GM11168 (cell line): ENCODE results near the gene ZNF692.

Experiments used
- in situ Hi-C: fragments of 300-500 bp; cut with MboI; formaldehyde crosslinking; loops from one replicate; pipeline ENCODE4 v1.12.0; 2022; ENCODE audit warnings: low sequenced_read_pairs; ENCODE audit not compliant: unreplicated experiment

The ZNF692 gene

GRCh38 chr1:248828845-248829244, 30.0 kb downstream of the ZNF692 start:
- in situ Hi-C loops, result no loop called here

- in situ Hi-C loops, result no loop called here
Observed at GRCh38 chr1:248825909-248826760, 32.8 kb downstream of the ZNF692 start, which contains the start of gene SH3BP5L. SH3BP5L (minus strand) TSS chr1:248825915; CDS start chr1:248824935, 980 bp downstream.

- in situ Hi-C loops, result no loop called here
Observed at GRCh38 chr1:248825573-248825908, 33.3 kb downstream of the ZNF692 start.

- in situ Hi-C loops, result no loop called here
Observed at GRCh38 chr1:248825136-248825535, 33.7 kb downstream of the ZNF692 start.

GRCh38 chr1:248824701-248825100, 34.2 kb downstream of the ZNF692 start:
- in situ Hi-C loops, result no loop called here

GRCh38 chr1:248824301-248824700, 34.6 kb downstream of the ZNF692 start:
- in situ Hi-C loops, result no loop called here

- in situ Hi-C loops, result no loop called here
Observed at GRCh38 chr1:248823517-248824001, 35.3 kb downstream of the ZNF692 start.

- in situ Hi-C loops, result no loop called here
Observed at GRCh38 chr1:248822148-248823032, 36.5 kb downstream of the ZNF692 start.

- in situ Hi-C loops, result no loop called here
Observed at GRCh38 chr1:248821641-248822040, 37.2 kb downstream of the ZNF692 start.

- in situ Hi-C loops, result no loop called here
Observed at GRCh38 chr1:248821101-248821500, 37.8 kb downstream of the ZNF692 start.

GRCh38 chr1:248820041-248820585, 38.8 kb downstream of the ZNF692 start:
- in situ Hi-C loops, result no loop called here

GRCh38 chr1:248818505-248819374, 40.1 kb downstream of the ZNF692 start:
- in situ Hi-C loops, result no loop called here

GRCh38 chr1:248817065-248817464, 41.8 kb downstream of the ZNF692 start:
- in situ Hi-C loops, result no loop called here

GRCh38 chr1:248816042-248816851, 42.6 kb downstream of the ZNF692 start:
- in situ Hi-C loops, result no loop called here

- in situ Hi-C loops, result no loop called here
Observed at GRCh38 chr1:248815407-248816034, 43.4 kb downstream of the ZNF692 start.

GRCh38 chr1:248814351-248814750, 44.5 kb downstream of the ZNF692 start:
- in situ Hi-C loops, result no loop called here

GRCh38 chr1:248813546-248813945, 45.3 kb downstream of the ZNF692 start:
- in situ Hi-C loops, result no loop called here

- in situ Hi-C loops, result no loop called here
Observed at GRCh38 chr1:248812736-248813425, 46.0 kb downstream of the ZNF692 start.
